GM15510 (cell line): ENCODE measurements around the gene CHMP2A.

Experiments used
- POLR2A ChIP-seq: IDR thresholded peaks from 3 replicates; pipeline ENCODE4 v1.6.1; 2011; ENCODE audit warnings: borderline replicate concordance; ENCODE audit not compliant: insufficient read length; ENCODE audit errors: extremely low read depth

The CHMP2A gene

DNA sequence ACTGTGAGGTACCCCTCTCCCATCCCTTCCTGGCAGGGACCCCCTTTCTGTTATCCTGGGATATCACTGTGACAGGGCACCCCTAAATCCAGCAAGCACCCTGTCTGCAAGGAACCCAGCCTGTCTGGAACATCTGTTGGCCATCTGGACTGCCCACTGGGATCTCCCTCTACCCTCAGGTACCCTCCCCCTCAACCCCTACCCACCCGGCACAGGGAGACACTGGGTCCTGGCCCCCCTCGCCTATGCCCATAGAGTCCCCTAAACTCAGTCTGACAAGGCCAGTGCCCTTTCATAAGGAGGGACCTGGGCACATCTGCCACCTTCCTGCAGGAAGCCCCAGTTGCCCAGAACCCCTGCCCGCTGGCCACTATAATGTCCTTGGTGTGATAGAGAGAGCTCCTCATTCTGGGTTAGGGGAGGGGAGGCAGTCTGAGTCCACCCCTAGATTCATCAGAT is 40.3 kb downstream of the CHMP2A start:
- TF ChIP-seq POLR2A: no peak

DNA sequence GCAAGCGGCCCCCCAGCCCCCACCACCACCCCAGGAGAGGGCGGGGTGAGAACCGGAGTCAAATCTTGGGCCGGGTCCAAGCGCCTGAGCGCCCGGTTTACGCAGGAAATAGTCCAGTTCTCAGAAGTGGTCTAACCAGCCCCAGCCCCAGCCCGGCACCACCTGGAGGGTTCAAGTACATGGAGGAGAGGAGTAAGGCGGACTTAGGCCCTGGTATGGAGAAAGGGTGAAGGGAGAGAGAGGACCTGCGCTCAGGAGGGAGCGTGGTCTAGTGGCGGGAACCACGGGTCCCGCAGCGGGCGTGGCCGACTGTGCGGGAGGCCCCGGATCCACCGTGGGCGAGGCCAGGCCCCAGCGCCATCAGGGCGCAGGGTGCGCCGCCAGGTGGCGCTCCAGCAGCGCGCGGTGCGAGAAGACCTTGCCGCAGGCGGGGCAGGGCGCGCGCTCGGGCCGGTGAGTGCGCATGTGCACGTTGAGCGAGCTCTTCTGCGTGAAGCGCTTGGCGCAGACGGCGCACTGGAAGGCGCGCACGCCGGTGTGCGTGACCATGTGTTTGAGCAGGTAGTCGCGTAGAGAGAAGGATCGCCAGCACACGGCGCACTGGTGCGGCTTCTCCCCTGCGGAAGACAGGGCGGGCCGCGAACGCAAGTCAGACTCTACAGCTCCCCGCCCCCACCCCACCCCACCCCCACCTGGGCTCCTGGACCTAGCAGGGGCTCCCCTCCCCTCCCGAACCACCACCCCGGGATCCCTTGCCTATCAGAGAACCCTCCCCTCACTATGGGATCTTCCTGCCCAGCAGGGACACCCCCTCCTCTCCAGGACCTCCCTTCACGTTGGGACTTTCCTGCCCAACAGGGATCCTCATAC is 41.0 kb downstream of the CHMP2A start:
- TF ChIP-seq POLR2A: peak; percentile 84

DNA sequence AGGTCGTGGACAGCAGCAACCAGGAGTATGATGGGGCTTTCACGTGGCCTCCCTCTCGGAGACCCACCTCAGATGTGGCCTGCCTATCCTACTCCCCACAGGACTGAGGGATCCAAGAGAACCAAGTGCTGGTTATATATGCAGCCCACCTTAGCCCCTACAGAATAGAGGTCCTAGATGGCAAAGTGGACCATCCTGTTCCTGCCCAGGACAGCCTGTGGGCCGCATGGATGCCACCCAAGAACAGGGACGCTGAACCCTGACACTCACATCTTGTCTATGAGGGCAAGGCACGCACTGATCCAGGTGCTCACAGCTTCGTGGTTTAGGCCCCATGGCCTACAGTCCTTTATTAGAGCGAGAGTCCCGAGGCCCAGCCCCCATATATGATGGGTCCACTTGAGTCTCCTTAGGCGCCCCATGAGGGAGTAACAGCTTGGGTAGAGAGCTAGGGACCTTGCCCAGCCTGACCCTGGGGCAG is 41.7 kb downstream of the CHMP2A start:
- no peak for TF ChIP-seq POLR2A

DNA sequence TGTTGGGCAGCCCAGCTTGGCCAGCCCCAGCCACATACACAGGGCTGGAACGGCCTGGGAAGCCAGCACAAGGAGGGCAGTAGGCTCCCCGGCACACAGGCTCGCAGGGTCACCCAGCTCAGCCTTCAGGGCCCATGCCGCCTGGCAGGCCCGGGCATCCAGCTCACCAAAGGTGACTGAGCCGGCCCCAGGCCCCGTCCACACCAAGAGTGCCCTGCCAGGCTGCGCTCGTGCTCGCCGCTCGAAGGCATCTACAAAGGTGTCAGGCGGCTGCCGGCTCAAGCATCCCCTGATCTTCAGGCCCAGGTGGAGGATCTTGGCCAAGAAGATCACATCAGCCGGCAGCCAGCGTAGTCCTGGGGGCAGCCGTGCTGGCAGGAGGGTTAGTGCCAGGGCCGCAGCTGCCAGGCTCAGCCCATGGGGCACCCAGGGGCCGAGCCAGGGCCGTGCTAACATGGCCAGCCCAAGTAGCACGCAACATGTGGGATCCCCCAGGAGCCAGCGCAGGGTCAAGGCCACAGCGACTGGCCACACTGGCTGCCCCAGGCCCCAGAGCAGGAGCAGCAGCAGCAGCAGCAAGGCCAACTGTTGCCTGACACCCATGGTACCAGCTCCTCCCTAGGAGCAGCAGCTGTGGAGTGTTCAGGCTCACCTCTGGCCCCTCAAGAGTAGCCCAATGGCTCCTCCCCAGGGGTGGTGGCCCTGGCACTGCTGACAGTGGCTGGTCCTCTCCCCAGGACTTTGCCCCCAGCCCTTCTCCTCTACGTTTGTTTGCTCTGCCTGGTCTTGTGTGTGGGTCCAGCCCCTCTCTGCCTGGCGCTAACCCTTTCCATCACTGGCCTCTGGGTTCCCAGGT is 43.3 kb downstream of the CHMP2A start, which contains the start of gene SLC27A5:
Gene SLC27A5, minus strand, starts transcription at position 640 of the 856 bp plus-strand sequence. Its CDS starts 37 bp downstream, at position 603.
- no peak for TF ChIP-seq POLR2A

DNA sequence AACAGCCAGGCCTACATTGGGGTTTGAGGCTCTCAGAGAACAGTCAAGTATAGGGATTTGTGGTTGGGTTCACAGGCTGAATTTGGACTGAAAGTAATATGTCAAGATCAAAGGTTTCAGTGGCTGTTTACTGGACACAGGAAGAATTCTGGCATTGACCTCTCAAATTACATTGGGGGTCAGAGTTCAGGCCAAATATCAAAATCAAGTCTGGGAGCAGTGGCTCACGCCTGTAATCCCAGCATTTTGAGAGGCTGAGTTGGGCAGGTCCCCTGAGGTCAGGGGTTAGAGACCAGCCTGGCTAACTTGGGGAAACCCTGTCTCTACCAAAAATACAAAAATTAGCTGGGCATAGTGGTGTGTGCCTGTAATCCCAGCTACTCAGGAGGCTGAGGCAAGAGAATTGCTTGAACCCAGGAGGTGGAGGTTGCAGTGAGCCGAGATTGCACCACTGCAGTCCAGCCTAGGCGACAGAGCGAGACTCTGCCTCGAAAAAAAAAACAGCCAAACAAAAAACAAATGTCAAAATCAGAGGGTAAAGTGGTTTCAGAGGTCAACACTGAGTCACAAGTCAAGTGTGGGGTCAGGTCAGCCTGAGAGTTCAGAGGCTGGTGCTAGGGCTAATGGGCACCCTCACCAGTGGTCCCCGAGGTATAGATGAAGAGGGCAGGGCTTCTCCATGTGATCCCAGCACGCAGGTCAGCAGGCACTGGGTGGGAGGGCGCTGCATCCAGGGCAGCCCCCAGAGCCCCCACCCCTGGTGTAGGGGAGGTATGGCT is 44.6 kb downstream of the CHMP2A start:
- no peak for TF ChIP-seq POLR2A

DNA sequence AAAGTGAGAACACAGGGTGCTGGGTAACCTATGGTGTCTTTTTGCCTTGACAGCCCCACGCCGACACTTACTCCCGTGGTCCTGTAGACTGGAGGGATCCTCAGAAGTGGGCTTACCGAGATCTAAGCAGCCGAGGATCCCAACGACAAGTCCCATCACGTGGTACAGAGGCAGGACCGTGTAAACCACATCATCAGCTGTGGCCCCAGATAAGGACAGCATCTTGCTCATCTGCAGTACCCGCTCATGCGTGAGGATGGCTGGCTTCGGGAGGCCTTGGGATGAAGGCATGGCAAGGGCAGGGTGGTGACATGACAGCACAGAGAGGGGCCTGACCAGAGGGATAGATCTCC is 45.2 kb downstream of the CHMP2A start:
- TF ChIP-seq POLR2A: no peak
